GM21390 (cell line): ENCODE results near the gene MYO1F.

Source experiments
- ATAC-seq: cut with Tn5 transposase; IDR thresholded peaks from one replicate; pipeline ENCODE4 v1.9.1; 2021; ENCODE audit not compliant: unreplicated experiment

The MYO1F gene

GRCh38 chr19:8499048-8499833, 78.0 kb downstream of the MYO1F start:
- no peak for ATAC-seq

- ATAC-seq, result no peak
Measured at GRCh38 chr19:8498295-8498694, 78.9 kb downstream of the MYO1F start.

- no peak for ATAC-seq
Measured at GRCh38 chr19:8494158-8494557, 83.1 kb downstream of the MYO1F start.

GRCh38 chr19:8491574-8491973, 85.7 kb downstream of the MYO1F start:
- ATAC-seq, result no peak

GRCh38 chr19:8490873-8491272, 86.4 kb downstream of the MYO1F start:
- ATAC-seq, result no peak

GRCh38 chr19:8490395-8490760, 86.9 kb downstream of the MYO1F start:
- ATAC-seq, result no peak

GRCh38 chr19:8489561-8490394, 87.5 kb downstream of the MYO1F start:
- no peak for ATAC-seq

GRCh38 chr19:8488365-8488764, 88.9 kb downstream of the MYO1F start:
- ATAC-seq, result no peak

GRCh38 chr19:8487137-8487851, 89.9 kb downstream of the MYO1F start:
- ATAC-seq, result no peak

- ATAC-seq, result no peak
Measured at GRCh38 chr19:8486661-8487136, 90.5 kb downstream of the MYO1F start.

- ATAC-seq, result no peak
Measured at GRCh38 chr19:8485561-8486371, 91.5 kb downstream of the MYO1F start.

- no peak for ATAC-seq
Measured at GRCh38 chr19:8484331-8484894, 92.8 kb downstream of the MYO1F start.

- ATAC-seq, result no peak
Measured at GRCh38 chr19:8483165-8483564, 94.1 kb downstream of the MYO1F start.

GRCh38 chr19:8482696-8483095, 94.5 kb downstream of the MYO1F start:
- no peak for ATAC-seq

- no peak for ATAC-seq
Measured at GRCh38 chr19:8481616-8482015, 95.6 kb downstream of the MYO1F start.

- ATAC-seq, result no peak
Measured at GRCh38 chr19:8481201-8481600, 96.0 kb downstream of the MYO1F start.

- ATAC-seq, result no peak
Measured at GRCh38 chr19:8478598-8478997, 98.6 kb downstream of the MYO1F start.

GRCh38 chr19:8477889-8478288, 99.4 kb downstream of the MYO1F start:
- ATAC-seq, result no peak

- no peak for ATAC-seq
Measured at GRCh38 chr19:8476524-8476923, 100.7 kb downstream of the MYO1F start.

GRCh38 chr19:8475005-8475404, 102.2 kb downstream of the MYO1F start:
- no peak for ATAC-seq
